ENCODE data around the gene FBXO28.

- TF ChIP-seq, protein P1, sequence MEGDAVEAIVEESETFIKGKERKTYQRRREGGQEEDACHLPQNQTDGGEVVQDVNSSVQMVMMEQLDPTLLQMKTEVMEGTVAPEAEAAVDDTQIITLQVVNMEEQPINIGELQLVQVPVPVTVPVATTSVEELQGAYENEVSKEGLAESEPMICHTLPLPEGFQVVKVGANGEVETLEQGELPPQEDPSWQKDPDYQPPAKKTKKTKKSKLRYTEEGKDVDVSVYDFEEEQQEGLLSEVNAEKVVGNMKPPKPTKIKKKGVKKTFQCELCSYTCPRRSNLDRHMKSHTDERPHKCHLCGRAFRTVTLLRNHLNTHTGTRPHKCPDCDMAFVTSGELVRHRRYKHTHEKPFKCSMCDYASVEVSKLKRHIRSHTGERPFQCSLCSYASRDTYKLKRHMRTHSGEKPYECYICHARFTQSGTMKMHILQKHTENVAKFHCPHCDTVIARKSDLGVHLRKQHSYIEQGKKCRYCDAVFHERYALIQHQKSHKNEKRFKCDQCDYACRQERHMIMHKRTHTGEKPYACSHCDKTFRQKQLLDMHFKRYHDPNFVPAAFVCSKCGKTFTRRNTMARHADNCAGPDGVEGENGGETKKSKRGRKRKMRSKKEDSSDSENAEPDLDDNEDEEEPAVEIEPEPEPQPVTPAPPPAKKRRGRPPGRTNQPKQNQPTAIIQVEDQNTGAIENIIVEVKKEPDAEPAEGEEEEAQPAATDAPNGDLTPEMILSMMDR (IDR thresholded peaks at IDR 0.05) = no peak
- no peak for TF ChIP-seq EP300 (IDR thresholded peaks at IDR 0.05; ENCODE audit: low read depth)
Measured at GRCh38 chr1:224203243-224204016, 89.5 kb downstream of the FBXO28 start.

Measured in transverse colon (tissue), 3 donors.